Caco-2 (cell line): ENCODE results near the gene A4GALT. TPM values are rescaled to one million over a fixed set of nuclear protein-coding genes. Genes with fewer than 3 reads are reported as not detected.

Experiments
- Bru-seq: library from RNA; stranded (reverse); fragments of 400-500 nt; gene quantifications from one replicate; lab custom pipeline; 2021; lab: Mats Ljungman, UMichigan
- BruChase-seq, 2 experiments: library from RNA; stranded (reverse); fragments of 400-500 nt; gene quantifications; one replicate each; lab custom pipeline; 2021; lab: Mats Ljungman, UMichigan
- BruUV-seq: library from RNA; stranded (reverse); fragments of 400-500 nt; replicated peaks from 2 replicates; lab custom pipeline; 2021; lab: Mats Ljungman, UMichigan
- CTCF ChIA-PET: fragments of 300-600 bp; sonication (Branson Sonifier 250); formaldehyde crosslinking; loops from one replicate; lab custom pipeline; 2022; ENCODE audit warnings: antibody characterized with exemption; lab: Charles Lee
- POLR2A ChIA-PET: fragments of 300-600 bp; sonication (Branson Sonifier 250); formaldehyde crosslinking; loops from one replicate; lab custom pipeline; 2022; ENCODE audit warnings: antibody characterized with exemption; lab: Charles Lee
- DNase-seq, 2 experiments: peaks; one replicate each; pipeline versions ENCODE4 v3.0.0 to v3.0.0-alpha.2; 2020 to 2022
- H3K27me3 ChIP-seq: replicated peaks from 2 replicates; pipeline ENCODE4 v1.6.0; 2011; ENCODE audit warnings: low read length; ENCODE audit not compliant: control insufficient read depth, insufficient read depth
- H3K36me3 ChIP-seq: 2 replicates; pipeline ENCODE4 v1.5.1; 2011; ENCODE audit warnings: low read length; ENCODE audit not compliant: control insufficient read depth, insufficient read depth
- H3K4me1 ChIP-seq: fragments of 250-450 bp; sonication (Bioruptor Pico); 2 replicates; pipeline ENCODE4 v1.5.1; 2020; ENCODE audit warnings: mild to moderate bottlenecking
- H3K4me3 ChIP-seq: 2 replicates; pipeline ENCODE4 v1.5.1; 2011; ENCODE audit warnings: low read depth, mild to moderate bottlenecking, control low read depth, low read length
- H3K9me3 ChIP-seq: fragments of 250-450 bp; sonication (Bioruptor Pico); 2 replicates; pipeline ENCODE4 v1.5.1; 2020; ENCODE audit warnings: mild to moderate bottlenecking, moderate library complexity
- H3K27ac Mint-ChIP-seq: one replicate; pipeline ENCODE4 v1.8.0; 2022; ENCODE audit warnings: mixed read lengths; ENCODE audit not compliant: unreplicated experiment
- H3K27me3 Mint-ChIP-seq: one replicate; pipeline ENCODE4 v1.8.0; 2022; ENCODE audit warnings: mixed read lengths; ENCODE audit not compliant: insufficient read depth, unreplicated experiment
- H3K36me3 Mint-ChIP-seq: one replicate; pipeline ENCODE4 v1.8.0; 2022; ENCODE audit warnings: mild to moderate bottlenecking, mixed read lengths; ENCODE audit not compliant: insufficient read depth, unreplicated experiment
- H3K4me1 Mint-ChIP-seq: one replicate; pipeline ENCODE4 v1.8.0; 2022; ENCODE audit warnings: low read depth, mixed read lengths; ENCODE audit not compliant: unreplicated experiment
- H3K4me3 Mint-ChIP-seq: one replicate; pipeline ENCODE4 v1.8.0; 2022; ENCODE audit warnings: mild to moderate bottlenecking, moderate library complexity, mixed read lengths; ENCODE audit not compliant: unreplicated experiment
- H3K9me3 Mint-ChIP-seq: one replicate; pipeline ENCODE4 v1.8.0; 2022; ENCODE audit warnings: mixed read lengths; ENCODE audit not compliant: unreplicated experiment
- intact Hi-C: fragments of 100-400 bp; cut with micrococcal nuclease; formaldehyde crosslinking; loops from one replicate; pipeline ENCODE4 v1.10.0; 2022; ENCODE audit not compliant: unreplicated experiment
- long read RNA-seq: library from polyadenylated mRNA; stranded (forward); transcript quantifications from one replicate; pipeline ENCODE4 v2.0.0, GENCODE V29; 2022
- total RNA-seq: library from RNA; stranded (reverse); gene quantifications from 2 replicates; pipeline ENCODE4 v1.2.3, GENCODE V29; 2022
- TF ChIP-seq, protein P1 (sequence below), 2 experiments: fragments of 200-600 bp in 1 of 2; IDR thresholded peaks; 1 replicate in 1 of 2; 2 replicates in 1 of 2; pipeline versions ENCODE4 v1.5.1 to v1.8.0; 2011 to 2022; ENCODE audit warnings: antibody characterized with exemption in 1 of 2, control low read depth in 1 of 2, inconsistent platforms in 1 of 2, low read depth in 1 of 2, low read length in 1 of 2, mild to moderate bottlenecking in 1 of 2, moderate library complexity in 1 of 2; ENCODE audit not compliant: insufficient read depth in 1 of 2, severe bottlenecking in 1 of 2, unreplicated experiment in 1 of 2

A4GALT gene, protein sequence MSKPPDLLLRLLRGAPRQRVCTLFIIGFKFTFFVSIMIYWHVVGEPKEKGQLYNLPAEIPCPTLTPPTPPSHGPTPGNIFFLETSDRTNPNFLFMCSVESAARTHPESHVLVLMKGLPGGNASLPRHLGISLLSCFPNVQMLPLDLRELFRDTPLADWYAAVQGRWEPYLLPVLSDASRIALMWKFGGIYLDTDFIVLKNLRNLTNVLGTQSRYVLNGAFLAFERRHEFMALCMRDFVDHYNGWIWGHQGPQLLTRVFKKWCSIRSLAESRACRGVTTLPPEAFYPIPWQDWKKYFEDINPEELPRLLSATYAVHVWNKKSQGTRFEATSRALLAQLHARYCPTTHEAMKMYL
- total RNA-seq (12.7 and 16.2 TPM in 2 replicates), Bru-seq, nascent RNA (percentile 44 among the genes with signal in this experiment), BruChase-seq, experiment 1, labeled RNA remaining after a 2-hour chase (percentile 59 among the genes with signal in this experiment), BruChase-seq, experiment 2, labeled RNA remaining after a 6-hour chase (percentile 58 among the genes with signal in this experiment)
- long read RNA-seq, partial matches to known transcripts, result 1 of 7 reads
- long read RNA-seq, other reads (novel, unspliced or antisense), result 3 of 7 reads

DNA sequence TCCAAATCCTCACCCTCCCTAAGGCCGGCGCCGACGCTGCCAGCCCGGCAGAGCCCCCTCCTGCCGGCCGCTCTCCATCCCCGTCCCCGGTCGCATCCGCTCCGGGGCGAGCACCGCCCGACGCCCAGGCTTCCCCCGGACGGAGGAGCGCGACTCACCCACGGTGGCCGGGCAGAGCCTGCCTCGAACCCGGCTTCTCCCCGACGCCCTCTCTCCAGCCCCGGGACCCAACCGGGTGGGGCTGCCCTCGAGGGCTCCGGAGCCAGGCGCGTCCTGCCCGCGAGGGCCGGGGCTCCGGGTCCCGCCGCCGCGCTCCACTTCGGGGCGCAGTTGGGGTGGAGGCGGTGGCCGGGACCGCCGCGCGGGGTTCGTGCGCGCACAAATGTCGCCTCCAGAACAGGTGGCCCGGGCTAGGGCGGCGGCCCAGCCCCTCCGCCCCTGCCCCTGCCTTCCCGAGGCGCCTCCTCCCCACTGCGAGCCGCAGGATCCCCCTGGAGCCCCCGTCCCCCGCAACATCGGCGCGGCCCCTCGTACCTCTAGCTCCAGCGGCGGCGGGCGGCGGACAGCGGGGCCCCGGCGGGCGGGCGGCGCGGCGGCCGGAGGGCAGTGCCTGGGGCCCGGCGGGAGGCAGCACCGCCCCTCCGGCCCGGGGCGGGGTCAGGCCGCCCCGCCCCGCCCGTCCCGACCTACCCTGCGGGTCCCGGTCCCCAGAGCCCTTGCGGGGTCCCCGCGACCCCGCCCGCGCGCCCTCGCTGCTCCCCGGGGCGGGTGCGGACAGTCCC, at the start of gene A4GALT:
Gene A4GALT (minus strand): TSS at position 608 of the 782 bp plus-strand sequence. CDS start 26,919 bp downstream, outside the sequence.
- Histone ChIP-seq H3K27me3 (no peaks in the 10 kb centered on the region), H3K9me3 (no peaks in the 10 kb centered on the region), H3K4me3 (peak within 1 kb of the TSS; percentile 70), H3K4me1 (peaks cover 30% of the 10 kb centered on the region), H3K36me3 (no peaks in the 10 kb centered on the region)
- BruUV-seq, result no TSS peak
- peak in 1 of 2 experiments; percentile 37 for DNase-seq
- Mint-ChIP-seq H3K4me3 (peak within 1 kb of the TSS; percentile 74), H3K27ac (peak within 1 kb of the TSS; percentile 78), H3K9me3 (no peaks in the 10 kb centered on the region), H3K4me1 (peaks cover 24% of the 10 kb centered on the region), H3K27me3 (no peaks in the 10 kb centered on the region), H3K36me3 (peaks cover 14% of the 10 kb centered on the region)
- intact Hi-C loops, result no loop called here
- ChIA-PET CTCF (interaction anchor here (0.6 kb wide), 1 partner anchor 87 kb away, joined by 4 read pairs; no protein-coding TSS in a partner anchor), POLR2A (no interaction called here)
- TF ChIP-seq, protein P1, sequence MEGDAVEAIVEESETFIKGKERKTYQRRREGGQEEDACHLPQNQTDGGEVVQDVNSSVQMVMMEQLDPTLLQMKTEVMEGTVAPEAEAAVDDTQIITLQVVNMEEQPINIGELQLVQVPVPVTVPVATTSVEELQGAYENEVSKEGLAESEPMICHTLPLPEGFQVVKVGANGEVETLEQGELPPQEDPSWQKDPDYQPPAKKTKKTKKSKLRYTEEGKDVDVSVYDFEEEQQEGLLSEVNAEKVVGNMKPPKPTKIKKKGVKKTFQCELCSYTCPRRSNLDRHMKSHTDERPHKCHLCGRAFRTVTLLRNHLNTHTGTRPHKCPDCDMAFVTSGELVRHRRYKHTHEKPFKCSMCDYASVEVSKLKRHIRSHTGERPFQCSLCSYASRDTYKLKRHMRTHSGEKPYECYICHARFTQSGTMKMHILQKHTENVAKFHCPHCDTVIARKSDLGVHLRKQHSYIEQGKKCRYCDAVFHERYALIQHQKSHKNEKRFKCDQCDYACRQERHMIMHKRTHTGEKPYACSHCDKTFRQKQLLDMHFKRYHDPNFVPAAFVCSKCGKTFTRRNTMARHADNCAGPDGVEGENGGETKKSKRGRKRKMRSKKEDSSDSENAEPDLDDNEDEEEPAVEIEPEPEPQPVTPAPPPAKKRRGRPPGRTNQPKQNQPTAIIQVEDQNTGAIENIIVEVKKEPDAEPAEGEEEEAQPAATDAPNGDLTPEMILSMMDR (IDR thresholded peaks at IDR 0.05; ENCODE audit: insufficient read depth in 1 of 2, low read depth in 1 of 2, low read length in 1 of 2, severe bottlenecking in 1 of 2, unreplicated experiment in 1 of 2), result no peak

DNA sequence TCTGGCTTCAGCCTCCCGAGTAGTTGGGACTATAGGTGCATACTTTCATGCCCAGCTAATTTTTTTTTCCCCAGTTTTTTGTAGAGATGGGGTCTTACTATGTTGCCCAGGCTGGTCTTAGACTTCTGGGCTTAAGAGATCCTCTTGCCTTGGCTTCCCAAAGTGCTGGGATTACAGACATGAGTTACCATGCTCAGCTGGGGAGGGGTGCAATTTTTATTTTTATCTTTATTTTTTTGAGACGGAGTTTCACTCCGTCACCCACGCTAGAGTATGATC, 49.7 kb upstream of the A4GALT start:
- no TSS peak for BruUV-seq
- Histone ChIP-seq H3K4me3 (peak overlapping the region; percentile 22), H3K4me1 (peaks cover 19% of the 10 kb centered on the region), H3K9me3 (no peaks in the 10 kb centered on the region), H3K36me3 (no peaks in the 10 kb centered on the region), H3K27me3 (no peaks in the 10 kb centered on the region)
- ChIA-PET POLR2A (no interaction called here), CTCF (no interaction called here)
- no peaks in the 10 kb centered on the region for H3K9me3 Mint-ChIP-seq
- intact Hi-C loops, result loop anchor here (10.0 kb wide), 1 partner anchor 86 kb away; no protein-coding TSS in a partner anchor
- no peaks in the 10 kb centered on the region for H3K27me3 Mint-ChIP-seq
- DNase-seq, result no peak
- peak overlapping the region; percentile 67 for H3K4me3 Mint-ChIP-seq
- no peaks in the 10 kb centered on the region for H3K36me3 Mint-ChIP-seq
- peaks cover 14% of the 10 kb centered on the region for H3K4me1 Mint-ChIP-seq
- TF ChIP-seq, protein P1 (IDR thresholded peaks at IDR 0.05; ENCODE audit: insufficient read depth in 1 of 2, low read depth in 1 of 2, low read length in 1 of 2, severe bottlenecking in 1 of 2, unreplicated experiment in 1 of 2), result no peak
- H3K27ac Mint-ChIP-seq, result peak overlapping the region; percentile 71
